GM19099 (cell line): ENCODE data around the gene RIMBP2.

ENCODE experiments used
- POLR2A ChIP-seq: IDR thresholded peaks from 3 replicates; pipeline ENCODE4 v1.6.1; 2011; ENCODE audit warnings: low read depth; ENCODE audit not compliant: insufficient read length; ENCODE audit errors: extremely low read depth

RIMBP2 gene

DNA sequence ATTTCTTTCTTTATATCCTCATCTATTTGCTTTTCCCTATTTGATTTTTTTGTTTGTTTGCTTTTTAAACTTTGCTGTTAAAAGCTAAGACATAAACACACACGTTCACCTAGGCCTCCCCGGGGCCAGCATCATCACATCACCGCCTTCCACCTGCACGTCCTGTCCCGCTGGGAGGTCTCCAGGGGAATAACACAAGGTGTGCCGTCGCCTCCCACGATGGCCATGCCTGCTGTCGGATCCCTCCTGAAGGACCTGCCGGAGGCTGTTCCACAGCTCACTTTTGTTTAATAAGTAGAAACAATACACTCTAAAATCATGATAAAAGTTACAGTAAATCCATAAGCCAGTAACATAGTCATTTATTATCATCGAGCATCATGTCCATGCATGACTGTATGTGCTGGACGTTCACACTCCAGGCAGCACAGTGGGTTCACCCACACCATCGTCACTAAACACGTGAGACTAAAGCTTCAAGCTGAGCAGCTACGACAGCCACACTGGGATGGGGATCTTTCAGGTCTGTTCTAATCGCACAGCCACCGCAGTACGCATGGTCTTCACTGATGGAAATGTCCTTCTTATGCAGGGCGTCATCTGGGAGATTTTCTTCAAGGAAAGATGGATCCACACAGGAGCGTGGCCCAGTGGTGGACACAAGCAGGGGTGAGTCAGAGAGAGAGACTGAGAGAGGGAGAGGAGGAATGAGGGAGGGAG lies 3.6 kb downstream of the RIMBP2 start:
- TF ChIP-seq POLR2A, result no peak

DNA sequence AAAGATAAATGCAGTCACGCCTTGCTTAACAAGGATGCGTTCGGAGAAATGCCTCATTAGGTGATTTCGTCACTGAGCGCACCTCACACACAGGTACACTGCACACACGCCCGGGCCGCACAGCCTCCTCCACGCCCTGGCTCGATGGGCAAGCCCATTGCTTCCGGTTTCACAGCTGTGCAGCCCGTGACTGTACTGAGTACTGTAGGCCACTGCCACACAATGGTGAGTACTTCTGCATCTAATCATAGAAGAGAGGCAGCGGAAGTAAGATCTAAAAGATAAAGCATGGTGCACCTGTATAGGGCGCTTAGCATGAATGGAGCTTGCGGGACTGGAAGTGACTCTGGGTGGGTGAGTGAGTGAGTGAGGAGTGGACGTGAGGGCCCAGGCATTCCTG lies 4.3 kb downstream of the RIMBP2 start:
- TF ChIP-seq POLR2A, result no peak

DNA sequence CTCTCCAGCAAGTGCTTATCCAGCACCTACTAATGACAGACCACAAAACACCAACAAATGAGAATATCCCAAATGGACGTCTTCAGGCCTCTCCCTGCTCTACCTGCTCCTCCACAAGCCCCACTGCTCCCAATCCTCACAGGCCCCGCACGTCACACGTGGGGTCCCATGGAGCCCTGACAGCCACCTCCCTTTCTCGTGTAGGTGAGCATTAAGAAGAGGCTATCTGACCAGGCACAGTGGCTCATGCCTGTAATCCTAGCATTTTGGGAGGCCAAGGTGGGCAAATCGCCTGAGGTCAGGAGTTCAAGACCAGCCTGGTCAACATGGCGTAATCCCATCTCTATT lies 5.4 kb downstream of the RIMBP2 start:
- TF ChIP-seq POLR2A, result no peak

DNA sequence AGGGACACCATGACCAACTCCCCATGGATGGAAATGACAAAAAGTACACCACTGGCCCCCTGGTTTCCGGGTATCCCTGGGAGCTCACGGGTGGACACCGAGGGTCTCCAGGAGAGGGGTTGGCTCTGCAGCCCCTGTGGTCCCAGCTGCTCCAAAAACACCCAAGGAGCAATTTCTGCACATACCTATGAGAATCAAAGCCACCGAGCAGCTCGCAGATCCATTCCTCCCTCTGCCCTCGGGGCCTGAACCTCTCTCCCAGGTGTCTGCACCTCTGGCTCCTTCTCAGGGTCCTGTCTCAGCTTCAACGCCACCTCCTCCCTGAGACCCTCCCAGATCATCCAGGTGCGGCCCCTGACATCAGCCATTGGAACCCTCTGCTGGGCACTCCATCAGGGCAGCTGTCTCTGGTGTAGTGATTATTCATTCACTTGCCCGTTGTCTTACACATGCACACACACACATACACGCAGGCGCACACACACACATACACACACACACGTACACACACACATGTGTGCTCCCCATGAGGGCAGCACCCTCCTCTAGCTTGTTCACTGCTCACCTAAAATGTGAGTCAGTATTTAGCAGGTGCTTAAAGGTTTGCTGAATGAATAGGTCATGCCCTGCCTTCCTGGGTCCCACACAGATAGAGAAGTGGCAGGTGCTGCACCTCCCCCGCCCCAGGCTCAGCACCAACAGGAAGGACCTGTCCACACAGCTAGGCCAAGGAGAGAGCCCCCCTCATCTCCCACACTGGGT lies 5.9 kb downstream of the RIMBP2 start:
- no peak for TF ChIP-seq POLR2A

DNA sequence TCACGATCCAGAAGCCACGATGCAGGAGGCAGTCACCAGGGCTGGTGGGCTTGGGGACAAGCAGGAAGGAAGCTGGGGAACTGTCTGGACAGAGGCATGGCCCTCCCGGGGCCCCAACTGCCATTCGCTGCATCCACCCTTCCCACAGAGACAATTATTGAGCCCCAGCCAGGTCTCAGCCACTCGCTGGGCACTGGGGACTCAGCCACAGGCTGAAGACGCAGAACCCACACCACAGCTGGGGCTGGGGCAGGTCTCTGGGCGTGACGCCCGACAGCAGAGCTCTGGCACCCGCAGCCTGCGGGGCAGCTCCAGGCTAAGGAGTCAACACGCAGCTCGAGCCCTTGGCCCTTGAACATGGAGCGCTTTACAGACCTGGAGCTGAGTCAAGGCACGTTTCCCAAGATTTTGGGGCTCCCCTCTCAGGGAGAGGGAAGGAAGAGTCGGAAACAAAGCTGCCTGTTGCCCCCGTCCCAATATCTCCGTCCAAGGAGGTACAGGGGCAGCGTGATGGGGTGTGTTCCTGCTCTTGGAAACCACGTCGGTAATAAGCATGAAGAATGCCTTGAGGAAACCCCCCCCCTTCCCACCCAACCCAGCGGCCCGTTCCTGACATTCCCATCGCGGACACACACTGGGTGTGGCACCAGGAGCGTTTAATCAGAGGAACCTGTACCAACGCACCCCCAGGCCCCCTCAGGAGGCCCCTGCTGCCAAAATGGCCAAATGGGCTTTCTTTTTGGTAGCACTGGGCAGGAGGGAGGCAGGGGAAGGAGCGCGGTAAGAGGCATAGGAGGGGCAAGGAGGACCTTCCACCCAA lies 6.7 kb downstream of the RIMBP2 start:
- TF ChIP-seq POLR2A, result no peak

DNA sequence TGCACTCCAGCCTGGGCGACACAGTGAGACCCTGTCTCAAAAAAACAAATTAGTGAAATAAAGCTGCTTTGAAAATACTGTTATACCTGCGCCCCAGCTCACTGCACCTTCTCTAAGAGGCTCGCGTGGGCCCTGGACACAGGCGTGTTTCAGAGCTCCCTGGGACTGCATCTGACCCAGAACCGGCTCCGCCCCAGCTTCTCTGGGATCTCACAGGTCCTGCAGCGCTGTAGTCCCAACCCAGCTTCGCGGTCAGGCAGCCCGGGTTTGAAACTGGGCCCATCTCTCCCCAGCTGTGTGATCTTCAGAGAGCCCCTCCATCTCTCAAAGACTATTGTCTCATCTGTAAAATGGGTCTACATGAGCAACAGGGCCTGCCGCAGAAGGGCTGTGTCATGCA lies 7.5 kb downstream of the RIMBP2 start:
- no peak for TF ChIP-seq POLR2A

DNA sequence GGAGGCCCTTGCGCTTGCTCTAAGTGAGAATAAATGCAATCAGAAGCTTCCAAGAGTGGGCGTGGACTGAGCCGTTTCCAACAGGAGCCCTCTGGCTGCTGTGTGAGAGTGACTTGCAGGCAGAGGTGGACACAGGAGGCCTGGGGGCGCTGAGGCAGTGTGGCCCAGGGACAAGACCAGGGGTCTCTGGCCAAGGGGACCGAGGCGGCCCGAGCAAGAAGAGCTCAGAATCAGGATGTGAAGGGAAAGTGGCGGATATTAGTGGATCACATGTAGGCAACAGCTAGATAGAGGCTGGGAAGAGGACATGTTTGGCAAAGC lies 8.6 kb downstream of the RIMBP2 start:
- no peak for TF ChIP-seq POLR2A

DNA sequence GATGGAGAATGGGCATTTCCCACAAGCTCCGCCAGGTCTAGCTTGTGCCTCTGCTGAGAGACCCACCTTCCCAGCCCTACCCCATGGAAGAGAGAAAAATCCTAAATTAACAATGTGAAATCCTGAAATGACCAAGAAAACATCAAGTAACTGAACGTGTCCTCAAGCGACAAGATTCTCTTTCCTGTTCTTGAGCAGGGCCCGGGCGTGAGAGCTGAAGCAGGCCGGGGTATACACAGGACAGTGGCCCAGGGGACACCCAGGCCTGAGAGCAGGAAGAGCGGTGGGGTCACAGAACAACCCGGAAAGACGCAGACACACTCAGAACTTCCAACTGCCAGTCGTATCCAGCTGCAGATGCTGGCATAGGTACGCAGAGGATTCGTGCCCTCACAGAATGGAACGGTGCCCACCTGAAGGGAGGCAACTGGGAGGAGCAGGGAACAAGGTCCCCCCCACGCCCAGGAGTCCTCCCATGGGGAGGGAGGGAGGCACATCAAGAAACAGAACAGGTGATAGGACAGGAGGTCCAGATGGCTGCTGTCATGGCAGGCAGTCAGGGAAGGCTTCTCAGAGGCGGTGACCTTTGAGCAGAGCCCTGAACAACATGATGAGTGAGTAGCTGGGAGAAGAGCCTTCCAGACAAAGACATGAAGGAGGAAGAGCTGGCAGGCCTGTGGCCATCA lies 9.1 kb downstream of the RIMBP2 start:
- no peak for TF ChIP-seq POLR2A

DNA sequence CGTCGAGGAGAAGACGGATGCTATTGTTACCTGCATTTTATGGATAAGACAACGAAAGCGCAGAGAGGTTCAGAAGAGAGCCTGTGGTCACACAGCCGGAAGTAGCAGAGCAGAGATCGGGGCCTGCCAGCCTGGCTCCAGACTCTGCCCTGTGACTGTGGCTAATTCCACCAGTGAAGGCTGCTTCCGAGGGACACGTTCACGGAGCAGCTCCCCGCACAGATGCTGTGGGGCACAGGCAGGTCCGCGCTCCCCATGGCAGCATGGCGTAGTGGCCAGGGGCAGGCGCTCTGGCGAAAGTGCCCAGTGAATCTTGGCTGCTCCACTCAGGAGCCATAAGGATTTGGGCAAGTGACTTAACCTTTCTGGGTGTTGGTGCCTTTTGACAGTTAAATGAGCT lies 9.8 kb downstream of the RIMBP2 start:
- no peak for TF ChIP-seq POLR2A

DNA sequence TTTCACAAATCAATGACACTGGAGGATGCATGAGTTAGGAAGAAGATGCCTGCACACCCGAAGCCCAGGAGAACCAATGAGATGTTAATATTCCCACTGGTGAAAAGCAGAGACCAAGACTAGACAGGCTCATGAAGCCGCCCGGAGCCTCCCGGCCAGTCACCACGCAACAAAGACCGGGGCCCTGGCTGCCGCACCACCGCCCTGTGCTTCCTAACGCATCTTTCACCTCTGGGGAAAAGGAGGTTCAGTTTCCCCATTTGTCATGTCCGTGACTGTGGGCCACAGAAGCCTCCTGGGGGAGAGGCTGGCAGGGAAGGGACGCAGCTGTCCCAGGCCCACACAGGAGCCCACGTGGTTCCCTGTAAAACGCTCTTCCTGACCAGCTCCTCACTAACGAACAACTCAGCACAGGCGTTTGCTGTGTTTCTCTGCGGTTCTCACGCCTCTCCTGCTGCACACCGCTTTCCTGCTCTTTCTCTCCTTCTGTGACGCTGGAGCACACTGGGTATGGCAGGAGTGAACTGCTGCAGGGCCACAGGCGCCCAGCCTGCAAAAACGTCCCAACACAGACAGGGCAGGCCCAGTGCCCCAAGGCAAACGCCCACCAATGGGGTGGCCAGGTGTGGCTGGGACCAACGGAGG lies 10.8 kb downstream of the RIMBP2 start:
- no peak for TF ChIP-seq POLR2A

DNA sequence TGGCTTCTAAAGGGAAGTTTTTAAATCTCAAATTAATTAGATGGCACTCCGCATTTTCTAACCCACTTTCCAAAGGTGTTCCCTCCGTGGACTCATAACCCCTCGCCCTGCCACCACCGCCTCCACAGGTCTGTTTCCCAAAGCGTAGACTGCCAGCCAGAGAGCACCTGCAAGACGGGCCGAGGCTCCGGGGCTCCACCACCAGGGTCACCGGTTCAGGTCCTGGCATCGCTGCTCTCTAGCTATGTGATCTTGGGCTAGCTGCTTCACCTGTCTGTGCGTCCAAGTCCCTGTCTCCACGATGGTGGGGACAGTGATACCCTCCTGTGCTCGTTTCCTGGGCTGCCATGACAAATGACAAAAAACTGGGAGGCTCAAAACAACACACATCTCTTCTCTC lies 11.5 kb downstream of the RIMBP2 start:
- TF ChIP-seq POLR2A, result no peak

DNA sequence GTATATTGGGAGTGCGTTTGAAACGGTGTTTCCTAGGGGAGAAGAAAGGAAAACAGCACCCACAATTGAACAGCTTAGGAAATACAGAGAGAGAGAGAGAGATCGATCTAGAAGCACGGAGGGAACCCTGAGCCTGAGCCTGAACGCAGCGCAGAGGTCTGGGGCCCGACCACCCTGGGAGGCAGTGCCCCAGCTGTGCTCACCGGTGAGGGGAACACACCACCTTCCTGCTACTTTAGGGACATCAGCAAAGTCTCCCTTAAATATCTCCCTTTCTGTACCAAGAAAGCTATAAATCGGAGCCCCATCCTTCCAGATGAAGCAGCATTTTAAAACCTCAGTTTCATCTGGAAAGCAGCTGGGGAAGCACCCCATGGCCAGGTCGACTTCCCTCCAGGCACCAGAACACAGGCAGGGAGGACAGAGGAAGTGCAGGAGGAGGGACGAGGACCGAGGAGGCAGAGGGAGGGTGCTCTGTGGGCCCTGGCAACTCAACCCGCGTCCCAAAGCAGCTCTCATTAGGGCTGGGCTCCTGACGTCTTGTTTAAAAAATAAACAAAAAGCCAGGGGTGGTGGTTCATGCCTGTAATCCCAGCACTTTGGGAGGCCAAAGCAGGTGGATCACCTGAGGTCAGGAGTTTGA lies 12.2 kb downstream of the RIMBP2 start:
- no peak for TF ChIP-seq POLR2A

DNA sequence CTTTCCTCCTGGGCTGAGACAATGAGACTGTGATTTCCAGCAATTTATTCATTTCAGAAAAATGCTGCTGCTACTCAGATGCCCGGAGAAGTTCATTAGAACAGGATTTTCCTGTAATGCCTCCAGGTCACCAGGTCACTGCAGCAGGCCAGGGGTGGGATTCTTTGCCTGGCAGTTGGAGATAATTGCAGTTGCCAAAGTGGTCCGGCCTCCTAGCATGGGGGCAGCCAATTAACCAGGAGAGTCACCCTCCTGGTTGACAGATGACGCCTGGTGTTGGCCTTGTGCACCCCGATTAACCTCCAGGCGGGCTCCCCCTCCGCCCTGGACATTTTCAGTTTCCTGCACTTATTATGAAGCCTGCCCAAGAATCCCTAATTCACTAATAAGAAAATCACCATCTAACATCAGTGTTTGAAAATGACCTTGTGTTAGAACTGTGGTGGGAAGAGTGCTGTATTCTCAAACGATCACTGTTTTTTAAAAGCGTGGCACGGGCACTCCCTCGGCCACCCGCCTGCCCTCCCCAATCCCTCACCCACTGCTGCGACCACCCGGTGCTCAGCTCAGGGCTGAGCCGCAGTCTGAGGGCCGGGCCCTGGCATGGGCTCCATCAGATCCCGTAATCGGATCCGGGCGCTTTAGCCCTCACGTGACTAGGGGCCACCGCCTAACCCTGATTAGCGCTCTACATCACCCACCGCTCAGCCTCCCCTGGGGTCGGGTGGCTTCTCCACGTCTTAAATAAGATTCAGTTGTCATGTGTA lies 12.9 kb downstream of the RIMBP2 start:
- no peak for TF ChIP-seq POLR2A

DNA sequence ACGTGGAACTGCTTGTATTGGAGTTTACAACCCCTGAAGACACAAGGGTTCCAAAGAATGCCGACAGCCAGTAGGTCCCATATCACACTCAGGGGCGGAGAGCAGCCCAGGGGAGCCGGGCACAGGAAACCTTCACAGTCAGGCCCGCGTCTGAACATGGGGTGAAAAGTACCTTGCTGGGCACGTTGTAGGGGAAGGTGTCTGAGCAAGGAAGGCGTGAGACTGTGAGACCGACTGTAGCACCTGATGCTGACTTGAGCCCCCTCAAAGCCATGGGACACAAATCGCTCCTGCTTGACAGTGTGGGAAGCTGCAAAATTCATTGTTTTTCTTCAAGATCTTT lies 14.7 kb downstream of the RIMBP2 start:
- TF ChIP-seq POLR2A, result no peak
